Measurements from ENCODE around the gene FAF1. TPM values are rescaled to one million over a fixed set of nuclear protein-coding genes. Genes with fewer than 3 reads are reported as not detected.

The FAF1 gene
- total RNA-seq, 4 donors from 2014 or later: 46.1 to 72.2 (median 52.2) TPM

DNA sequence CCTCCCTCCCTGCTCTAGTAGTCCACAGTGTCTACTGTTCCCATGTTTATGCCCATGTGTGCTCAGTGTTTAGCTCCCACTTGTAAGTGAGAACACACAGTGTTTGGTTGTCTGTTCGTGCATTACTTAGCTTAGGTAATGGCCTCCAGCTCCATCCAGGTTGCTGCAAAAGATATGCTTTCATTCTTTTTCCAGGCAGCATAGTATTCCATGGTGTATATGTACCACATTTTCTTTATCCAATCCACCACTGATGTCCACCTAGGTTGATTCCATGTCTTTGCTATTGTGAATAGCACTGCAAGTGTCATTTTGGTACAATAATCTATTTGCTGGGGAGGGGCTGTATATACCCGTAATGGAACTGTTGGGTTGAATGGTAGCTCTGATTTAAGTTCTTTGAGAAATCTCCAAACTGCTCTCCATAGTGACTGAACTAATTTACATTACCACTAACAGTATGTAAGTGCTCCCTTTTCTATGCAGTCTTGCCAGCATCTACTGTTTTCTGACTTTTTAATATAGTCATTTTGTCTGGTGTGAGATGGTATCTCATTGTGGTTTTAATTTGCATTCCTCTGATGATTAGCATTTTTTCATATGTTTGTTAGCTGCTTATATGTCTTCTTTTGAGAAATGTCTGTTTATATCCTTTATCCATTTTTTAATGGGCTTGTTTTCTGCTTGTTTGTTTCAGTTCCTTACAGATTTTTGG lies 344.9 kb downstream of the FAF1 start:
- TF ChIP-seq CTCF (IDR thresholded peaks at IDR 0.05; ENCODE audit: low read depth): no peak

GRCh38 chr1:50611675-50612074 lies 348.4 kb downstream of the FAF1 start:
- no peak for TF ChIP-seq CTCF (IDR thresholded peaks at IDR 0.05; ENCODE audit: low read depth)

DNA sequence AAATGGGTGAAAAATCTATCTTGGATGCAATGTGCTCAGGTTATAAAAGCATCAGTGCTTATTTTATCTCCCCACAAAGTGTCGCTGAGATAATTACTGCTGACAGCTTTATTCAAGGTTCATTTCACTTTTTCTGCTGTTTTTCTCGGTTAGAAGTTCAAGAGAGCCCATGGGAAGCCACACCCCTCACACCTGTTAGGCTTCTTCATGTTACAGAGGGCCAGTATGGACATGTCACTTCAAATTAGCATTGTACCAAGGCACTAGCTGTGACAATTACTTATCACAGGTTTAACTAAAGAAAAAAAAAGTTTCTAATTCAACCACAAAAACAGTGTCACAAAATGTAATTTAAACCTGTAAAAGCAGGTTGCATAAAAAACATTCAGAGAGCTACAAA lies 349.5 kb downstream of the FAF1 start:
- TF ChIP-seq CTCF (IDR thresholded peaks at IDR 0.05; ENCODE audit: low read depth): no peak

- no peak for TF ChIP-seq CTCF (IDR thresholded peaks at IDR 0.05; ENCODE audit: low read depth)
These were observed 350.6 kb downstream of the FAF1 start for GRCh38 chr1:50609508-50609907.

- TF ChIP-seq CTCF (IDR thresholded peaks at IDR 0.05; ENCODE audit: low read depth): no peak
These were observed 354.7 kb downstream of the FAF1 start for GRCh38 chr1:50605186-50605875.

GRCh38 chr1:50604580-50604979 lies 355.5 kb downstream of the FAF1 start:
- no peak for TF ChIP-seq CTCF (IDR thresholded peaks at IDR 0.05; ENCODE audit: low read depth)
